ENCODE results near the gene CTXN1. TPM values are rescaled to one million over a fixed set of nuclear protein-coding genes. Genes with fewer than 3 reads are reported as not detected.

CTXN1 gene
- total RNA-seq, 4 donors from 2014 or later, result 0.66 to 0.94 (median 0.68) TPM; not detected in 1

DNA sequence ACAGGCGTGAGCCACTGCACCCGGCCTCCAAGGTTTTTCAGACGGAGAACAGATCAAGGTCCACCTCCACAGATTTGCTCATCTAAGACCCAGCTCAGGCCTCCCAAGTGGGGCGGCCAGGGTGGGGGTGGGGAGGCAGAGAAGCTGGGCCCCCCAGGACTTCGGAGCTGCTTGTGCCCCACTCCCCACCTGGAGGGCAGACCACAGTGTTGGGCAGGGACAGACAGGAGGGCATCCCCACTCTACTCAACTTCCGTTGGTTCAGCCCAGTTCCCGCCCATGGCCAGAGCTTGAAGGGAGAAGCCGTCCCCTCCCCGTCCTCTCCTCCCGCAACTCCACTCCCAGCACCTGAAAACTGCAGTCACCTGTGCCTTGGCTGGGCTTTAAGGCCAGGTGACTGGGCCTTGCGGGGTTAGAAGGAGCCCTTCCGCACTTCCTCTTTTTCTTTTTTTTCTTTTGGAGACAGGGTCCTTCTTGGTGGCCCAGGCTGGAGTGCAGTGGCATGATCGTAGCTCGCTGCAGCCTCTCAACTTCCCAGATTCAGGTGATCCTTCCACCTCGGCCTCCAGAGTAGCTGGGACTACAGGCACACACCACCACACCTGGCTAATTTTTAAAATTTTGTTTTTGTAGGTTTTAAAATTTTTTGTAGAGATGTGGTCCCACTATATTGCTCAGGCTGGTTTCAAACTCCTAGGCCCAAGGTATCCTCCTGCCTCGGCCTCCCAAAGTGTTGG, 38.4 kb downstream of the CTXN1 start:
- TF ChIP-seq, protein P1, sequence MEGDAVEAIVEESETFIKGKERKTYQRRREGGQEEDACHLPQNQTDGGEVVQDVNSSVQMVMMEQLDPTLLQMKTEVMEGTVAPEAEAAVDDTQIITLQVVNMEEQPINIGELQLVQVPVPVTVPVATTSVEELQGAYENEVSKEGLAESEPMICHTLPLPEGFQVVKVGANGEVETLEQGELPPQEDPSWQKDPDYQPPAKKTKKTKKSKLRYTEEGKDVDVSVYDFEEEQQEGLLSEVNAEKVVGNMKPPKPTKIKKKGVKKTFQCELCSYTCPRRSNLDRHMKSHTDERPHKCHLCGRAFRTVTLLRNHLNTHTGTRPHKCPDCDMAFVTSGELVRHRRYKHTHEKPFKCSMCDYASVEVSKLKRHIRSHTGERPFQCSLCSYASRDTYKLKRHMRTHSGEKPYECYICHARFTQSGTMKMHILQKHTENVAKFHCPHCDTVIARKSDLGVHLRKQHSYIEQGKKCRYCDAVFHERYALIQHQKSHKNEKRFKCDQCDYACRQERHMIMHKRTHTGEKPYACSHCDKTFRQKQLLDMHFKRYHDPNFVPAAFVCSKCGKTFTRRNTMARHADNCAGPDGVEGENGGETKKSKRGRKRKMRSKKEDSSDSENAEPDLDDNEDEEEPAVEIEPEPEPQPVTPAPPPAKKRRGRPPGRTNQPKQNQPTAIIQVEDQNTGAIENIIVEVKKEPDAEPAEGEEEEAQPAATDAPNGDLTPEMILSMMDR (IDR thresholded peaks at IDR 0.05; ENCODE audit: low read depth), result no peak

DNA sequence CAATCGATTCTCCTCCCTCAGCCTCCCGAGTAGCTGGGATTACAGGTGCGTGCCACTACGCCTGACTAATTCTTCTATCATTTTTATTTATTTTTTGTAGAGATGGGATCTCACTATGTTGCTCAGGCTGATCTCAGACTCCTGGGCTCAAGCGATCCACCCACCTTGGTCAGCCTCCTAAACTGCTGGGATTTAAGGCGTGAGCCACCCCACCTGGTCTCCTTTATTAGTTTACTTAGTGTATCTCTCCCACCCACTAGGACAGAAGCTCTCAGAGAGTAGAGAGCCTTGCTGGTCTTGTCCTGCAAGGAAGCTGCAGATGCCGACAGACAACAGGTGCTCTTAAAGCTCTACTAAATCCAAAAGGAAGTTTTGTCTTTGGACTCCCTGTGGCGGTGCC, 40.1 kb downstream of the CTXN1 start:
- TF ChIP-seq, protein P1 (IDR thresholded peaks at IDR 0.05; ENCODE audit: low read depth), result no peak

DNA sequence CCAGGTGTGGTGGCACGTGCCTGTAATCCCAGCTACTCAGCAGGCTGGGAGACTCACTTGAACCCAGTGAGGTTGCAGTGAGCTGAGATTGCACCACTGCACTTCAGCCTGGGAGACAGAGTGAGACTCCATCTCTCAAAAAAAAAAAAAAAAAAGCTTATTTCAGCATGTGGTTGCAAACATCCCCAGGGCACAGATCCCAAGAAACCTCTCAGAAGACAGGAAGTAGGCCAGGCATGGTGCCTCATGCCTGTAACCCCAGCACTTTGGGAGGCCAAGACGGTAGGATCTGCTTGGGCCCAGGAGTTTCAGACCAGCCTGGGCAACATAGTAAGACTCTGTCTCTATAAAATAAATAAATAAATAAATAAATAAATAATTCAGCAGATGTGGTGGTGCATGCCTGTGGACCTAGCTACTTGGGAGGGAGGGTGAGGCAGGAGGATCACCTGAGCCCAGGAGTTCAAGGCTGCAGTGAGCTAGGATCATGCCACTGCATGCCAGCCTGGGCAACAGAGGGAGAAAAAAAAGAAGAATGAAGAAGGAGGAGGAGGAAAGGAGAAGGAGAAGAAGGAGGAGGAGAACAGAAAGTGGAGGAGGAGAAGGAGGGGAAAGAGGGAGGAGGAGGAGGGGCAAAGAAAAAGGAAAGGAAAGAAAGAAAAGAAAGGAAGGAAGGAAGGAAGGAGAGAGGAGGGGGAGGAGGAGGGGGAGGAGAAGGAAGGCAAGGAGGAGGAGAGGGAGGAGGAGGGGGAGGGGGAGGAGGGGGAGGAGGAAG, 42.0 kb downstream of the CTXN1 start:
- TF ChIP-seq, protein P1 (IDR thresholded peaks at IDR 0.05; ENCODE audit: low read depth), result no peak

DNA sequence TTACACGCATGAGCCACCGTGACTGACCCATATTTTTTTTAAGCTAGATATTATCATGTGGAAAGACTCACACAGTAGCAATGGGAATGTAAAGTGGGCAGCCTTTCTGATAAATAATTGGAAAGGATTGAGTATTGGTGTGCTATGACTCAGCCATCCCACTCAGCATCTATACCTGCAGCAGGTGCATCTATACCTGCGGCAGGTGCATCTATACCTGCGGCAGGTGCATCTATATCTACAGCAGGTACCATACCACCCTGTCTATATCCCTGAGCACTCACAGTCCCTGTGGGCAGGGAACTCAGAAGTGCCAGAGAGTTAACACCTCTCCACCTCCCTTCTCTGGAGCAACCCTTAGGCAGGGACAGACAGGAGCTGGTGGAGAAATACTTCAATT, 42.8 kb downstream of the CTXN1 start:
- TF ChIP-seq, protein P1 (IDR thresholded peaks at IDR 0.05; ENCODE audit: low read depth), result no peak

DNA sequence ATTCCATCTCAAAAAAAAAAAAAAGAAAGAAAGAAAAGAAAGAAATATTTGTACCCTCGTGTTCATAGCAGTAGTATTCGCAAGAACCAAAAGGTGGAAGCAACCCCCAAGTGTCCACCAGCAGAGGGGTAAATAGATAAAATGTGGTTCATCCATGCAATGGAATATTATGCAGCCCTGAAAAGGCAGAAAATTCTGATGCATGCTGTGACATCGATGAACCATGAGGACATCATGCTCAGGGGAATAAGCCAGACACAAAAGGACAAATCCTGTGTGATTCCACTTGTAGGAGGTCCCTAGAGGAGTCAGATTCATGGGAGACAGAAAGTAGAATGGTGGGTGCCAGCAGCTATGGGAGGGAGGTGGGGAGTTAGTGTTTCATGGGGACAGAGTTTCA, 44.0 kb downstream of the CTXN1 start:
- TF ChIP-seq, protein P1 (IDR thresholded peaks at IDR 0.05; ENCODE audit: low read depth), result no peak

DNA sequence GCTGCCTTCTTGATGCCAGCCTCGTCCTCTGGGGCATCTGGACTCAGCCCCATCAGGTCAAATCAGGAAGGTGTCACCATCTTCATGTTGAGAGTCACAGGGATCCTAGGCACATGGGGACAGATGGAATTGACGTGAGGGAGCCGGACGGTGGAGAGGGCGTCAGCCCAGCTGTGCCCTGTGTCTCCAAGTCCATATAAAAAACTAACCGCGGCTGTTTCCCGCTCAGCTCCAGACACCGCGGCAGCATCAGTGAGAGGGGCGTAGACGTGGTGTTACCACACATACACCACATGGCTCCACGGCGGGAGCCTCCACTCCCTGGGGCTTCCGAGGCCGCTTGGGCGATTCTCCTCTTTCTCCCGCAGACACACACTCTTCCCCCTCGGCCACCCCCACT, 46.1 kb downstream of the CTXN1 start:
- TF ChIP-seq, protein P1 (IDR thresholded peaks at IDR 0.05; ENCODE audit: low read depth), result no peak

DNA sequence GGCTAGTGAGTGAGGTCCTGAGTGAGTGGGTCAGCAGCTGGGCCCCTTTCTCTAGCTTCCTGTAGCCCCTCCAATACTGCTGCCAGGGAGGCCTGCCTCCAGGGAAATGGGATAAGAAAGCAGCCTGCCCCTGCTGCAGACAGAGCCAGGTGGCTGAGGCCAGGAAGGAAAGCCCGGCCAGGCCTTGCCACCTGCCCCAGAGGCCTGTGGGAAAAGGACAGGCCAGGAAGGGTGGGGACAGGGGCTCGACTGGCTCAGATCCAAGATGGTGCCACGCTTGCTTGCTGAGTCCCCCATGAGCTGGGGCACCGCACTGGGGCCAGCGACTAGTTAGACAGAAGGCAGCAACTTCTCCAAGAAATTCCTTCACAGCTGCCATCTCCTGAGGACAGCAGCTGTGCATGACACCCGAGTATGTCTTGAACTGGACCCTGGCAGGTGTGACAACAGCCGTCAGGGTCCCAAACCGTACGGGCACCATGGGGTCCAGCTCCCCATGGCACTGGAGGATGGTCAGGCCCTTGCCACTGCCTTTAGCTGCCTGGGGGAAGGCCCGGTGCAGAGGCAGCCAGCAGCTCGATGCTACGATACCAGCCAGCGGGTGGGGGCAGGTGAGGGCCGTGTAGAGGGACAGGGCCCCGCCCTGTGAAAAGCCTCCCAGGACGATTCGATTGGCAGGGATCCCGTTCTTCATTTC, 46.7 kb downstream of the CTXN1 start:
- TF ChIP-seq, protein P1 (IDR thresholded peaks at IDR 0.05; ENCODE audit: low read depth), result no peak
